ENCODE results near the gene PLEKHB2.
"Not testable (repeated sequence)": the region's sequence is repeated elsewhere in the genome, so short reads cannot be mapped to it uniquely, and the experiment has no call there.

Gene PLEKHB2

GRCh38 chr2:131146749-131147148 is 41.6 kb downstream of the PLEKHB2 start:
- DNase-seq, result no peak

- no peak for DNase-seq
Measured at GRCh38 chr2:131148426-131148825, 43.3 kb downstream of the PLEKHB2 start.

GRCh38 chr2:131150109-131150508 is 45.0 kb downstream of the PLEKHB2 start:
- not testable (repeated sequence) for DNase-seq

- DNase-seq, result no peak
Measured at GRCh38 chr2:131151398-131151797, 46.3 kb downstream of the PLEKHB2 start.

- DNase-seq, result no peak
Measured at GRCh38 chr2:131152074-131152473, 46.9 kb downstream of the PLEKHB2 start.

- no peak for DNase-seq
Measured at GRCh38 chr2:131153529-131153928, 48.4 kb downstream of the PLEKHB2 start.

- DNase-seq, result peak; percentile 76
Measured at GRCh38 chr2:131154071-131154531, 49.0 kb downstream of the PLEKHB2 start.

- no peak for DNase-seq
Measured at GRCh38 chr2:131154647-131155046, 49.5 kb downstream of the PLEKHB2 start.

GRCh38 chr2:131155208-131155855 is 50.2 kb downstream of the PLEKHB2 start:
- DNase-seq, result no peak

GRCh38 chr2:131156452-131157149 is 51.5 kb downstream of the PLEKHB2 start:
- DNase-seq, result no peak

- not testable (repeated sequence) for DNase-seq
Measured at GRCh38 chr2:131165562-131165961, 60.4 kb downstream of the PLEKHB2 start.

- no peak for DNase-seq
Measured at GRCh38 chr2:131168538-131168937, 63.4 kb downstream of the PLEKHB2 start.

GRCh38 chr2:131178050-131178449 is 72.9 kb downstream of the PLEKHB2 start:
- DNase-seq, result not testable (repeated sequence)

- DNase-seq, result not testable (repeated sequence)
Measured at GRCh38 chr2:131178721-131179418, 73.7 kb downstream of the PLEKHB2 start.

- not testable (repeated sequence) for DNase-seq
Measured at GRCh38 chr2:131181451-131181850, 76.3 kb downstream of the PLEKHB2 start.

- not testable (repeated sequence) for DNase-seq
Measured at GRCh38 chr2:131193421-131193820, 88.3 kb downstream of the PLEKHB2 start.

- not testable (repeated sequence) for DNase-seq
Measured at GRCh38 chr2:131196186-131196585, 91.0 kb downstream of the PLEKHB2 start.

Data from right forelimb (tissue), 1 donor.